ENCODE measurements around the gene CENPP. TPM values are rescaled to one million over a fixed set of nuclear protein-coding genes. Genes with fewer than 3 reads are reported as not detected.
A peak's percentile ranks its signal among the peaks of the same experiment; 100 is the strongest.

The CENPP gene
- total RNA-seq, 1 donor from 2014 or later, result 1.9 TPM

DNA sequence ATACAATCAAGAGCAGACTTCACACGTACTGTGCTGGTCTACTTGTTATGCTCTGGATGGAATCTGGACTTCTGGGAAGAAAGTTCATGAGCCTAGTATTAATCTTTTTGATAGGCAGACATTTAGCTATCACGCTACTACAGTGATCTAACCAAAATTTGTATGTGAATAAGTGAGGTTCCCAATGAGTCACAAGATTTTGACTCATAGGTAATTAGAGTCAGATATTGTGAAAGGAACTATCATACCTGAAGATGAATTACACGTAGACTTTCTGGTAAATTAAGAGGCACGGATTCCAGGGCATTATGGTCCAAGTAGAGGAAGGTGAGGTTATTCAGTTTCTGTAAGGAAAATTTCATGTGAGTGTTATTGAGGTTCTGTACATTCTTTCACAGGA, 60.2 kb downstream of the CENPP start:
- Histone ChIP-seq H3K27ac (ENCODE audit: low read depth, low read length) (peak overlapping the region; percentile 41), H3K9me3 (ENCODE audit: insufficient read depth, low read depth, low read length) (no peaks in the 10 kb centered on the region)

DNA sequence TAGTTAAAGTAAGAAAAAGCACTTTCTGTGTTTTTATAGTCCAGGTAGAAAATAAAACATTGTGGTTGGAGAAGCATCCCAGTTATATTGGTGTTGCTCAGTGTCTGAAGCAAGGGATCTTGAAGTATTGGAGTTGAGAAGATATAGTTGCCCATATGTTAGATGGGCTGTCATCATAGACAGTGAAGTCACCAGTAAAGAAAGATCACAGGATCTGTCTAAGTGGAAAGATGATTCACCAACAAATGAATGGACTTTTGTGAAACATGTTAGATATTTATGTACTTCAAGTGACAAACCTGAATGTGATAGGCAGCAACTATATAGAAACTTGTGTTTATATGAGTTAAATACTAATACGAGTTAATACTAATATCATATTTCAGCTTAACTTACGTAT, 66.9 kb downstream of the CENPP start:
- Mint-ChIP-seq H3K4me1 (ENCODE audit: low read depth, unreplicated experiment) (peaks cover 4% of the 10 kb centered on the region), H3K27ac (ENCODE audit: unreplicated experiment) (no peak overlapping the region), H3K9me3 (ENCODE audit: unreplicated experiment) (no peaks in the 10 kb centered on the region), H3K36me3 (ENCODE audit: low read depth, unreplicated experiment) (no peaks in the 10 kb centered on the region), H3K27me3 (ENCODE audit: low read depth, unreplicated experiment) (no peaks in the 10 kb centered on the region), H3K4me3 (ENCODE audit: unreplicated experiment) (no peak overlapping the region)
- no peaks in the 10 kb centered on the region for H3K9me3 ChIP-seq (ENCODE audit: insufficient read depth, low read depth, low read length)
- H3K36me3 ChIP-seq (ENCODE audit: insufficient read depth, low read length), result no peaks in the 10 kb centered on the region
- DNase-seq (ENCODE audit: low read depth) (no peak), FAIRE-seq (no peak)
- no peaks in the 10 kb centered on the region for H3K27me3 ChIP-seq (ENCODE audit: insufficient read depth, low read length)
- no peaks in the 10 kb centered on the region for H4K20me1 ChIP-seq (ENCODE audit: insufficient read depth, low read length)
- H2AFZ ChIP-seq (ENCODE audit: low read depth, low read length), result no peak overlapping the region
- H3K4me3 ChIP-seq (ENCODE audit: insufficient read depth, low read depth, low read length), result no peak overlapping the region
- H3K4me2 ChIP-seq (ENCODE audit: low read length), result no peak overlapping the region
- TF ChIP-seq, protein P1, sequence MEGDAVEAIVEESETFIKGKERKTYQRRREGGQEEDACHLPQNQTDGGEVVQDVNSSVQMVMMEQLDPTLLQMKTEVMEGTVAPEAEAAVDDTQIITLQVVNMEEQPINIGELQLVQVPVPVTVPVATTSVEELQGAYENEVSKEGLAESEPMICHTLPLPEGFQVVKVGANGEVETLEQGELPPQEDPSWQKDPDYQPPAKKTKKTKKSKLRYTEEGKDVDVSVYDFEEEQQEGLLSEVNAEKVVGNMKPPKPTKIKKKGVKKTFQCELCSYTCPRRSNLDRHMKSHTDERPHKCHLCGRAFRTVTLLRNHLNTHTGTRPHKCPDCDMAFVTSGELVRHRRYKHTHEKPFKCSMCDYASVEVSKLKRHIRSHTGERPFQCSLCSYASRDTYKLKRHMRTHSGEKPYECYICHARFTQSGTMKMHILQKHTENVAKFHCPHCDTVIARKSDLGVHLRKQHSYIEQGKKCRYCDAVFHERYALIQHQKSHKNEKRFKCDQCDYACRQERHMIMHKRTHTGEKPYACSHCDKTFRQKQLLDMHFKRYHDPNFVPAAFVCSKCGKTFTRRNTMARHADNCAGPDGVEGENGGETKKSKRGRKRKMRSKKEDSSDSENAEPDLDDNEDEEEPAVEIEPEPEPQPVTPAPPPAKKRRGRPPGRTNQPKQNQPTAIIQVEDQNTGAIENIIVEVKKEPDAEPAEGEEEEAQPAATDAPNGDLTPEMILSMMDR (IDR thresholded peaks at IDR 0.05; ENCODE audit: insufficient read depth, low read depth, low read length), result no peak
- TF ChIP-seq EZH2 (IDR thresholded peaks at IDR 0.05; ENCODE audit: insufficient read depth, low read length), result no peak
- no peaks in the 10 kb centered on the region for H3K79me2 ChIP-seq (ENCODE audit: insufficient read depth, low read length)
- H3K27ac ChIP-seq (ENCODE audit: low read depth, low read length), result no peak overlapping the region
- H3K4me1 ChIP-seq (ENCODE audit: insufficient read depth, low read length), result no peaks in the 10 kb centered on the region
- no peak overlapping the region for H3K9ac ChIP-seq (ENCODE audit: low read length)

More for the DNA sequence above, 60.2 kb downstream of the CENPP start:
- Histone ChIP-seq H3K4me3 (ENCODE audit: insufficient read depth, low read depth, low read length) (no peak overlapping the region), H3K4me2 (ENCODE audit: low read length) (no peak overlapping the region), H2AFZ (ENCODE audit: low read depth, low read length) (no peak overlapping the region), H4K20me1 (ENCODE audit: insufficient read depth, low read length) (no peaks in the 10 kb centered on the region), H3K79me2 (ENCODE audit: insufficient read depth, low read length) (no peaks in the 10 kb centered on the region), H3K4me1 (ENCODE audit: insufficient read depth, low read length) (peaks cover 14% of the 10 kb centered on the region), H3K27me3 (ENCODE audit: insufficient read depth, low read length) (no peaks in the 10 kb centered on the region), H3K9ac (ENCODE audit: low read length) (no peak overlapping the region), H3K36me3 (ENCODE audit: insufficient read depth, low read length) (no peaks in the 10 kb centered on the region)
- TF ChIP-seq EZH2 (IDR thresholded peaks at IDR 0.05; ENCODE audit: insufficient read depth, low read length), result no peak
- TF ChIP-seq, protein P1 (IDR thresholded peaks at IDR 0.05; ENCODE audit: insufficient read depth, low read depth, low read length), result no peak
- Mint-ChIP-seq H3K27me3 (ENCODE audit: low read depth, unreplicated experiment) (no peaks in the 10 kb centered on the region), H3K4me3 (ENCODE audit: unreplicated experiment) (no peak overlapping the region), H3K27ac (ENCODE audit: unreplicated experiment) (no peak overlapping the region), H3K4me1 (ENCODE audit: low read depth, unreplicated experiment) (no peaks in the 10 kb centered on the region), H3K36me3 (ENCODE audit: low read depth, unreplicated experiment) (no peaks in the 10 kb centered on the region), H3K9me3 (ENCODE audit: unreplicated experiment) (no peaks in the 10 kb centered on the region)
- FAIRE-seq (no peak), DNase-seq (ENCODE audit: low read depth) (peak; percentile 89)

DNA sequence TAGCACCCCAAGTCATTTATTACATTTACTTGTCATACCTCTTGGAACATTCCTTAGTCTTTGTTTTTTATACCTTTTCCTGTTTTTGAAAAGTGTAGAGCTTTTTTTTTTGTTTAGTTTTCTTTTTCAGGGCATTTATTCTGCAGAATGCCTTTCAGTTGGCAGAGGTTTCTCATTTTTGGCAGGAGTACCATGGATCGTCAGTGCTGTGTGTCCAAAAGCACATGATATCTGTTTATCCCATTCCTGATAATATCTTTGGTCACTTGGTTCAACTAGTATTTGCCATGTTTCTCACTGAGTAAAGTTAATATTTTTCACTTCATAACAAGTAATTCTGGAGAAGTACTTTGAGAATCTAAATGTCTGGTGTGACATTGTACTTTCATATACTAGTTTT, 67.9 kb downstream of the CENPP start:
- H3K9me3 Mint-ChIP-seq (ENCODE audit: unreplicated experiment), result no peaks in the 10 kb centered on the region
- Histone ChIP-seq H4K20me1 (ENCODE audit: insufficient read depth, low read length) (no peaks in the 10 kb centered on the region), H3K27me3 (ENCODE audit: insufficient read depth, low read length) (no peaks in the 10 kb centered on the region), H3K36me3 (ENCODE audit: insufficient read depth, low read length) (no peaks in the 10 kb centered on the region), H3K9me3 (ENCODE audit: insufficient read depth, low read depth, low read length) (no peaks in the 10 kb centered on the region), H3K79me2 (ENCODE audit: insufficient read depth, low read length) (no peaks in the 10 kb centered on the region), H3K4me2 (ENCODE audit: low read length) (peak overlapping the region; percentile 2), H3K4me3 (ENCODE audit: insufficient read depth, low read depth, low read length) (no peak overlapping the region), H3K27ac (ENCODE audit: low read depth, low read length) (no peak overlapping the region), H2AFZ (ENCODE audit: low read depth, low read length) (no peak overlapping the region), H3K4me1 (ENCODE audit: insufficient read depth, low read length) (no peaks in the 10 kb centered on the region), H3K9ac (ENCODE audit: low read length) (no peak overlapping the region)
- no peak overlapping the region for H3K27ac Mint-ChIP-seq (ENCODE audit: unreplicated experiment)
- H3K36me3 Mint-ChIP-seq (ENCODE audit: low read depth, unreplicated experiment), result no peaks in the 10 kb centered on the region
- no peaks in the 10 kb centered on the region for H3K27me3 Mint-ChIP-seq (ENCODE audit: low read depth, unreplicated experiment)
- no peak overlapping the region for H3K4me3 Mint-ChIP-seq (ENCODE audit: unreplicated experiment)
- peaks cover 4% of the 10 kb centered on the region for H3K4me1 Mint-ChIP-seq (ENCODE audit: low read depth, unreplicated experiment)
- peak; percentile 20 for FAIRE-seq
- DNase-seq (ENCODE audit: low read depth), result no peak
- TF ChIP-seq, protein P1 (IDR thresholded peaks at IDR 0.05; ENCODE audit: insufficient read depth, low read depth, low read length), result no peak
- no peak for TF ChIP-seq EZH2 (IDR thresholded peaks at IDR 0.05; ENCODE audit: insufficient read depth, low read length)

Data from astrocyte (in vitro differentiated cells and primary cell).